Inflammatory macrophage treated with lipopolysaccharide for 1 hour (primary cell): ENCODE measurements around the gene NT5DC3.
A peak's percentile ranks its signal among the peaks of the same experiment; 100 is the strongest.
"Not testable (repeated sequence)": the region's sequence is repeated elsewhere in the genome, so short reads cannot be mapped to it uniquely, and the experiment has no call there.

ENCODE experiments used
- DNase-seq, 2 donors: peaks; one replicate each; pipeline ENCODE4 v3.0.0-alpha.2; 2020 to 2022

Gene NT5DC3

DNA sequence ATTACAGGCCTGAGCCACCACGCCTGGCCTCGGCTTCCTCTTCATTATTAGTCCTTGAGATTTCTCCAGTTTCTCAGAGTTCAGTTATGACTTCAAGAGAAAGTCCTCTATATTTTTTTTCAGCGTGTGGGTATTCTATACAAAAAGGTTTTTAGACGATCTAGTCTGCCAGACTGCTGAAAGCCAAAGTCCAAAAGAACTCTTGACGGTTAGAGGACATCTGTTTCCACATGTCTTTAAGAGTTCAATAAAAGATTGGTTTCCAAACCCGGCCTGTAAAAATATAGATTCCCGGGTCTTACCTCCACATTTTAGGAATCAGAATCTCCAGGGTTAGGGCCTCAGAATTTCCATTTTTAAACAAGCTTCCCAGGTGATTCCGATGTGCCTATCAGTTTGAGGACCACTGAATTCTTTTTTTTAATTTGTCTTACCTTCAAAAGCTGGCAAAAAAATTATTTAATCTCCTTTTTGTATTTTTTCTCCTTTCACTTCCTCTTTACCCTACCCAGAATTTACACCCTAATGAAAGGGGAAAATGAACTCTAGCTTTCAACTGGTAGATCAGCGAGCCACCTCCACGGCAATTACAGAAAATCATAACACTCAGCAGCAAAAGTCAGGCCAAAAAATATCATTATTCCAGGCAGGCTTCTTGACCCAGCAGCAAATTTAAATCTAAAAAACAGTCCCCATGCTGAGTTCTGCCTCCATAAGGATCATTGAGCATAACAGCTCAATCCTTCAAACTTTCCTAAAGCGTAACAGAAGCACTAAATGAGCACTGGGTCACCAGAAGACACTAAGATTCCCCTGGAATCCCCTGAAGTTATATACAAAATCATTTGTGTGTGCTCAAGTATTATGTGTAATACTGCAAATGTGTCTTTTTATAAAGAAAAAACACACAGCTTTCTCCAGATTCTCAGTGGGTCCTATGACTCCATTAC, 8.7 kb downstream of the NT5DC3 start:
- no peak for DNase-seq

GRCh38 chr12:103830730-103831320, 10.2 kb downstream of the NT5DC3 start:
- no peak for DNase-seq

- DNase-seq: no peak
Measured at GRCh38 chr12:103830025-103830725, 10.9 kb downstream of the NT5DC3 start.

DNA sequence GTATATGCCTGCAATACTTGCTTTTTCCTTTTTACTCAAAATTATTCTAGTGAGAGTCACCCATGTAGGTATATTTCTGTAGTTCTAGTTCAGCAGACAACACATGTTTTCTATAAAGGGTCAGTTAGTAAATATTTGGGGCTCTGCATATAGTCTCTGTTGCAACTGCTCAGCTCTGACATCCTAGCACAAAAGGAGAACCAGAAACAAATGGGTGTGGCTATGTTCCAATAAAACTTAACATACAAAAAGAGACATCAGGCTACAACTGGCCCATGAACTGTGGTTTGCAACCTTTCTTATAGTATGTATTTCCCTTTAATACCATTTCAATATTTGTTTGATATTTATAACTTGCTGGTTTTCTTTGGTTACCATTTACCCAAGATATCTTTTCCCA, 11.9 kb downstream of the NT5DC3 start:
- DNase-seq: peak; percentile 43 to 64

GRCh38 chr12:103827911-103828391, 13.1 kb downstream of the NT5DC3 start:
- peak in 1 of 2 donors; percentile 43 for DNase-seq

GRCh38 chr12:103824845-103825244, 16.2 kb downstream of the NT5DC3 start:
- DNase-seq: no peak

DNA sequence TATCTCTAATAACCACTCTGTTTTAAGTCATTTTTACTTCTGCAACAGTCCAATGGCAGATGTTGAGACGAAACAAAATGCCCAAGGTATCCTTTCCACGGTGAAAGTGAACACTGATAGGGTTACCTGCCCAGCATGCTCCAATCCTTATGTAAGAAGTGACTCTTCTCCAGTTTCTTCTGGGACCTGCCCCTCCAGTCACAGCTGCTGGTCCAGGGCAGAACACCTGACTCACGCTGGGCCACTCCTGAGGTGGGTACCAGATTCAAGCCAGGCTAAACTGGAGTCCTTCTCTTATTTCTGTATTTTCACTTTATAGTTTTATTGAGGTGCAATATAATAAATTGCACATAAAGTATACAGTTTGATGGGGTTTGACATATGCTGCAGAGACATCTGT, 16.7 kb downstream of the NT5DC3 start:
- DNase-seq: no peak

GRCh38 chr12:103823871-103824270, 17.2 kb downstream of the NT5DC3 start:
- DNase-seq: no peak

- DNase-seq: no peak
Measured at GRCh38 chr12:103821773-103822172, 19.3 kb downstream of the NT5DC3 start.

GRCh38 chr12:103820881-103821489, 20.0 kb downstream of the NT5DC3 start:
- no peak for DNase-seq

GRCh38 chr12:103820361-103820760, 20.7 kb downstream of the NT5DC3 start:
- no peak for DNase-seq

DNA sequence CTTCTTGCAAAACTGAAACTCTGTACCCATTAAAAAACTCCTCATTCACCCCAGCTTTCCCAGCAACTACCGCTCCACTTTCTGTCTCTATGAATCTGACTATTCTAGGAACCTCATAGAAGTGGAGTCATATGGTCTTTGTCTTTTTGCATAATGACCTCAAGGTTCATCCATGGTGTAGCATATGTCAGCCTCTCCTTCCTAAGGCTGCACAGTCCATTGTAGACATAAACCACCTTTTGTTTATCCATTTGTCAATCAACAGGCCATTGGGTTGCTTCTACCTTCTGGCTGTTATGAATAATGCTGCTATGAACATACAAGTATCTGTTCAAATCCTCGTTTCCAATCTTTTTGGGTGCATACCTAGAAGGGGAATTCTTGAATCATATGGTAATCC, 21.1 kb downstream of the NT5DC3 start:
- no peak for DNase-seq

DNA sequence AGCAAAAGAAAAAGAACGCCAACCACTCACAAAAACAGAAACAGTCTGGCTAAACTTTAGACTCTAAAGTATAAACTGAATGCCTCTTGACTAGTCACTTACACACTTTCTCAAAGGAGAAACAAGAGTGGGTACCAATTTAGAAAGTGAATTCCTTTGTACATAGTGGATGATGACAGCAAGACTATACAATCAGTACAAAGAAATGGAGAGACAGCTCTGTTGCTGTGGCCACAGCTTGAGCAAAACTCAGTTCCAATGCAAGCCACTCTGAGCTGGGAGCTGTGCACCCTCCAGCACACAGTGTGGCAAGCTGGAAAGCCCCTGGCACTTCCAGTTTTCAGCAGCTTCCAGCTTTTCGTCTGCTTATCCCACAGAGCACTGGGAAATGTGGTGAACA, 21.7 kb downstream of the NT5DC3 start:
- no peak for DNase-seq

DNA sequence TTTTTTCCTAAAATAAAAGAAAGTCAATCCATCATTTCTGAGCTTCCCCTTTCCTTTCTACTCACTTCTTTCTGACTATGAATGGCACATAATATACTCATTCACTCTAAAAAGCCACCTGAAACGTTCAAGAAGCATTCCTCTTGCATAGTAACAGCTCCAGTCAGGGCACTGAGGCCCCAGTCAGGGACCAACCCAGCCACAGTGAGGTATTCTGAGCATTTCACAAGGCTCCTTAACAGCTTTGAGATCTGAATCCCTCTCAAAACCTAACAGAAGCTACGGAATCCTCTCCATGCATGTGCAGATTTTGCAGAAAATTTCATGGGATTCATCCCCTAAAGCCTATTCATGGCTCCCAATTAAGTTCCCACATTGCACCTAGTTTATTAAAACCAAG, 23.2 kb downstream of the NT5DC3 start:
- DNase-seq: no peak

- no peak for DNase-seq
Measured at GRCh38 chr12:103816663-103817062, 24.4 kb downstream of the NT5DC3 start.

DNA sequence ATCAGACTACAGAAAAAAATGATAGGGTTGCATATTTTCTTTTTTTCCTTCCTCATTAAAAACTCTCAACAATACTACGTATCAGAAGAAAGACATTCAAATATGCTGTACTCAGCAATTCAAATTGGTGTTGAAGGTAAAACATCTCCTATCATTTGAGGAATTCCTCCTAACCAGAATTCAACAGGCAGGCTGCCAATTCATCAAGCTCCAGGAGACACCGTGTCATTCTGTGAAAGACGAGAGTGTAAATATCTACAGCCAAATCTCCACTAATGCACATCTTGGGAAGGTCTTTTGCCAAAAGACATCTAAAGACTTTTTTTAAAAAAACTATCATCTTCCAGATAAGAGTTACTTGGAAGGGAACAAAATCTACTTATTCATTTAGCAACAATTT, 26.6 kb downstream of the NT5DC3 start:
- DNase-seq: no peak

DNA sequence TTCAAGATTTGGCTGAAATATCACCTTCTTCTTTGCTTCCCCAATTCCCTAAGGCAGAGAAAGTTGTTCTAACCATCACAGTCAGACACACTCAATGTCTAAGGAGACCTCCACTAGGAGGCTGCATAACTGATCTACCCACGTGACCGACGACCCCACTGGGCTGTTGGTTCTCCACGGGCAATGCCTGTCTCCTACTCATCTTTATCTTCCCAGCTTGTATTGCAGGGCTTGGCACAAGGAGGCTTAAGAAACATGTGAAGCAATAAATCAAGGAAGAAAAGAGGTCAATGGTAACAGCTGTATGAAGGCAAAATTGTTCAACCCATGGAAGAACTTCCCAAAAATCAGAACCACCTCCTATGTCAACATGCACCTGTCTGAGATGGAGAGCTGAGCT, 27.1 kb downstream of the NT5DC3 start:
- DNase-seq: no peak

DNA sequence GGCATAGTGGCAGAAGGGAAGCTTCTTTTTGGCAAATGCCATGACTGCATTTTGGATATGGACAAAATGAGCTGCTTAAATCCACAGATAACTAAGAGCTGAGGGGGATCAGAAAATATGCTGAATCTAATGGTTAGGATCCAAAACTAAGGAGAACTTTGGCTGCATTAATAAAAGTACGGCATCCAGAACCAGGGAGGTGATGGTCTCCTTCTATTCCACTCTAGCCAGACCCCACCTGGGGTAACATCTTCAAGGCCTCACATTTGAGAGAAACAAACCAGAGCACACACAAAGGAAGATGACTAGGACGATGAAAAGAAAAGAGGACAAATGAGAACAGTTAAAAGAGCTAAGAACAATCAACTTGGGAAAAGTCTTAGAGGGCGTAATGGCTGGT, 27.6 kb downstream of the NT5DC3 start:
- DNase-seq: no peak

DNA sequence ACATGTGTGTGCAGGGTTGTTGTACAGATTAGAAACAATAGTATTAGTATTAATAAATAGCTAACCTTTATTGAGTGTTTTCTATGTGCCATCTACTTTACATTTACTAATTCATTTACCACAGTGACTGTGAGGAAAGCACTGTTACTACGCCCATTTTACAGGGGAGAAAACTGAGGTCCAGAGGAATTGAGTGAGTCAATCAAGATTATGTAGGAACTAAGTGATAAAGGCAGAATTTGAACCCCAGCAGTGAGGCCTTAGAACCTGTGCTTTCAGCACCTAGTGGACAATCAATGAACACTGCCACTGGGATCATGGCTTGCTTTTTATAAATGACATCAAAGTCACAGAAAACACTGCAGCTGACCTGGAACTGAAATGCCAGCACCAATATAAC, 28.2 kb downstream of the NT5DC3 start:
- no peak for DNase-seq

- no peak for DNase-seq
Measured at GRCh38 chr12:103811791-103812190, 29.2 kb downstream of the NT5DC3 start.

DNA sequence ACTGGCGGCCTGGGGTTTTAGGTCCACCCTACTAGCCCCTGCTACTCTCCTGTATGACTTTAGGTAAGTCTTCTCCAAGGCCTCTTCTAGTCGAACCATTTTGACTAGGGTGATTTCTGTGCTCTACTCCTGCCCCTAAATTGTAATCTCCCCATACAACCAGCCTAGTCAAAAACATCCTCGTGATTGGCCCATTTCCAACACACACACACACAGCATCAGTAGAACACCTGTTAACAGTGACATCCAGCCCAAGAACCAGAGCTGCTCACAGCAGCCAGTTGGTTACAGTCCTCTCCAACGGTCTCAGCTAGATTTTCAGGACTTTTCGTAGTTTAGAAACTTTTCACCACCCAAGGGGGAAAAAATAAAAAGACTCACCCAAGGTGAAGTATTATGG, 30.9 kb downstream of the NT5DC3 start:
- DNase-seq: no peak

GRCh38 chr12:103809639-103810038, 31.4 kb downstream of the NT5DC3 start:
- not testable (repeated sequence) for DNase-seq

DNA sequence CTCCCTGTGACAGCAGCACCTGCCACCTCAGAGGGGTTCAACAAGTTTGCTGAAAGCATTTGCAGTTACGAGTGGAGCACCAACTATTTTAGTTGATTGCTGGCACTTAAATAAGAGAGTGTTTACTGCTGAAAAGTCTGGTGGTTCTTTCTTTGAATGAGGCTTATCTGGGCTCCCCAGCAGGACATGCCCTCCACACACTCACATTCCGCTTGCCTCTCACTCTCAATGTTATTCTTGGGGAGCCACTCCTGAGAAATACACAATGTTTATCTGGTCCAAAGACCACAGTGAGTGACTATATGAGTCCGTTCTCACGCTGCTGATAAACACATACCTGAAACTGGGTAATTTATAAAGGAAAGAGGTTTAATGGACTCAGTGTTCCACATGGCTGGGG, 31.9 kb downstream of the NT5DC3 start:
- no peak for DNase-seq
